ENCODE data around the gene FGF5.

FGF5 gene

DNA sequence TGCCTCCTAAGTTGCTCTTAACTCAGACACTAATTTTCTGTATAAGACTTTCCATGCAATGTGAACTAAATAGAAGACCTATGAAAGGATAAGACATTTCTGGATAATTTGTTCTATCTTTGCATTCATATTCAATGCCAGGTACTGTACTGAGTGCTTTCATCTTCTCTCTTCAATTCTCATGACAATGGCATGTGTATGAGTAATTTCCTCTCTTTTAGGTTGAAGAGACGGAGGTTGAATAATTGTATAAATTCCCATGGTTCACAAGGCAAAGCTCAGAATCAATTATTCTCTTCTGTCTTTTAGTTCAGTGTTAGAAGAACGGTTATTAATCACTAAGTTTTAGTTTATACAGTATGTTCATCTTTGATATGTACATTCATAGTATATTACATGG lies 39.8 kb downstream of the FGF5 start:
- no peak for DNase-seq (ENCODE audit: low spot score)
- TF ChIP-seq, protein P1, sequence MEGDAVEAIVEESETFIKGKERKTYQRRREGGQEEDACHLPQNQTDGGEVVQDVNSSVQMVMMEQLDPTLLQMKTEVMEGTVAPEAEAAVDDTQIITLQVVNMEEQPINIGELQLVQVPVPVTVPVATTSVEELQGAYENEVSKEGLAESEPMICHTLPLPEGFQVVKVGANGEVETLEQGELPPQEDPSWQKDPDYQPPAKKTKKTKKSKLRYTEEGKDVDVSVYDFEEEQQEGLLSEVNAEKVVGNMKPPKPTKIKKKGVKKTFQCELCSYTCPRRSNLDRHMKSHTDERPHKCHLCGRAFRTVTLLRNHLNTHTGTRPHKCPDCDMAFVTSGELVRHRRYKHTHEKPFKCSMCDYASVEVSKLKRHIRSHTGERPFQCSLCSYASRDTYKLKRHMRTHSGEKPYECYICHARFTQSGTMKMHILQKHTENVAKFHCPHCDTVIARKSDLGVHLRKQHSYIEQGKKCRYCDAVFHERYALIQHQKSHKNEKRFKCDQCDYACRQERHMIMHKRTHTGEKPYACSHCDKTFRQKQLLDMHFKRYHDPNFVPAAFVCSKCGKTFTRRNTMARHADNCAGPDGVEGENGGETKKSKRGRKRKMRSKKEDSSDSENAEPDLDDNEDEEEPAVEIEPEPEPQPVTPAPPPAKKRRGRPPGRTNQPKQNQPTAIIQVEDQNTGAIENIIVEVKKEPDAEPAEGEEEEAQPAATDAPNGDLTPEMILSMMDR (IDR thresholded peaks at IDR 0.05) = no peak
- no peak overlapping the region for H3K27ac ChIP-seq

DNA sequence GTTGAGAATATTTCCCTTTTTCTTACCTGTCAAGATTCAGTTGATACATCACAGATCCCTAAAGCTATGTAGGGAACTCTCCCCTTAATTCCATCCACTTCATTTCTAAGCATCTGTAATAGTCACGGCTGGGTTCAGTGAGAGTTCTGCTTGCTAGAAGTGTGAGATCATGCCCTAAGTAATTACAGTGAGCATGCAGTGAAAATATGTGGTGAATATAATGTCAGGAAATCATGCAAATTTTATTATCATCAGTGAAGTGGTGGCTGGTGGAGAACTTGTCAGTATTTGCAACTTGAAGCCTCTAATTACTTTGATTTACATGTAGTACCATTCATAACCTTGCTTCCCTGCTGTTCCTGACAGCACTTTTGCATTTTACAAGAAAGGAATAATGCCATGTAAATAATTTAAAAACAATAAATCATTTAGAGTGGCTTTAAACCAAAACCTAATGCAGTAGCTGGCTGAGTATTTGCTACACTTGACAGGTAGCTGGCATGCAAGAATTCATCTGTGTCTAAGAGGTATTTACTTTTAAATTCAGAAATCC lies 40.8 kb downstream of the FGF5 start:
- TF ChIP-seq, protein P1 (IDR thresholded peaks at IDR 0.05) = no peak
- H3K27ac ChIP-seq = no peak overlapping the region
- H3K4me3 ChIP-seq = no peak overlapping the region
- no peak for DNase-seq (ENCODE audit: low spot score)

More for the DNA sequence above, 39.8 kb downstream of the FGF5 start:
- H3K4me3 ChIP-seq = no peak overlapping the region

DNA sequence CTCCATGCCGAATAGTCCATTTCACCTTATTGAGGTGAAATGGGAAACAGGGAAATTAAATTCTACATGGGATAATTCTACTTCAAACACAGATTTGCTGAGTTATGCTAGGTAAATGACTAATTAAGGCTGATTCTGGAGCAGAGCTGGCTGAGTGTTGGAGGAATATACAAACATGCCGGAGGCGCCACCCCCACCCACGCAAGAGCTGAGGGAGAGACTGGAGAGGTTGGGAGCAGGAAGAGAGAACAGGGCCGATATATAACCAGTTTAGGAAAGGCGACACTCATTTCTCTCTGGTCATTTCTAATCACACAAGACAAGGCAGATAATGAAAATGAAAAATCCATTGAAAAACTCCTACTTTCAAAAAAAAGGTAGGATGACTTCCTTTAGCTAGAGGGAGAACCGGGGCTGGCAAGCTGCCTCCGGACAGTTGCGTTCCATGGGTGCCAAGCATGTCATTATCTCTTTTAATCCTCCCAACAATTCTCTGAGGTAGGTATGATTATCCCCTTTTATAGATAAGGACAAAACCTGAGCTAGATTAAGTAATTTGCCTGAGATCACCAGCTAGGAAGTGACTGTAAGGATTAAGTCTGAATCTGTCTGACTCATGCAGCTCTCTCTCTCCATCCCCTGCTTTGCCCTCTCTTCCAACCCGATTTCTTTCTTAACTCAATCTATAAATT lies 41.5 kb downstream of the FGF5 start:
- Histone ChIP-seq H3K4me3 (no peak overlapping the region), H3K27ac (no peak overlapping the region)
- DNase-seq (ENCODE audit: low spot score) = no peak
- TF ChIP-seq, protein P1 (IDR thresholded peaks at IDR 0.05) = no peak

DNA sequence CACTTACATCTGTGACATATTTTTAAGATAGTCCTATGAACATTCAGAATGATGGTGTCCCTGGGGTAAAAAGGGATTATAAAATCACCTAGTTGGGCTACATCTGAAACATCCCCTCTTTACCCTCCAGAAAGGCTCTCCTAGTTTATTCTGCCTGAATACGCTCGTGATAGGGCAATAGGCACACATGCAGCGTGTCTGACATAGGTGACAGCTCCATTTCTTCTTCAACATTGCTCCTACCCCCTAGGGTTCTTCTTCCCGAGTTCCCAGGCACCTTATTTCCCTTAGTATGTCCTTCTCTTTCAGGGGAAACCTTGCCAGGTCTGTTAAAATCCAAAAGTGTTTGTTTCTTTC lies 42.0 kb downstream of the FGF5 start:
- no peak for DNase-seq (ENCODE audit: low spot score)
- H3K4me3 ChIP-seq = no peak overlapping the region
- TF ChIP-seq, protein P1 (IDR thresholded peaks at IDR 0.05) = no peak
- no peak overlapping the region for H3K27ac ChIP-seq

- Histone ChIP-seq H3K27ac (no peak overlapping the region), H3K4me3 (no peak overlapping the region)
- TF ChIP-seq, protein P1 (IDR thresholded peaks at IDR 0.05) = no peak
- no peak for DNase-seq (ENCODE audit: low spot score)
Measured at GRCh38 chr4:80309294-80310004, 43.0 kb downstream of the FGF5 start.

DNA sequence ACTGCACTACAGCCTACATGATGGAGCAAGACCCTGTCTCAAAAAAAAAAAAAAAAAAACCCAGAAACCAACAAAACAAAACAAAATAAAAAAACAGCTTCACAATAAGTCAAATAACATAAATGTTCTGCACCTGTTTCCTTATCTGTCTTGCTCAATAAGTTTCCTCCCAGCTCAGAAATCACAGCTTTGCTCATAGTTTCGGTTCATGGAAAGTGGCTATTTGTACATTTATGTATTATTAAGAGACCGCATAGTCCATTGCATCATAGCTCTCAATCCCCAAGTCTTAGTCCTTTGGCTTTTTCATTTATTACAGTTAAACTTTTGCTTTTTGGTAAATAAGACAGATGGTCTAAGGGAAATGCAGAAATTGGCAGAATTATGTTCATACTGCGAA lies 44.7 kb downstream of the FGF5 start:
- H3K4me3 ChIP-seq = no peak overlapping the region
- TF ChIP-seq, protein P1 (IDR thresholded peaks at IDR 0.05) = no peak
- no peak for DNase-seq (ENCODE audit: low spot score)
- no peak overlapping the region for H3K27ac ChIP-seq

DNA sequence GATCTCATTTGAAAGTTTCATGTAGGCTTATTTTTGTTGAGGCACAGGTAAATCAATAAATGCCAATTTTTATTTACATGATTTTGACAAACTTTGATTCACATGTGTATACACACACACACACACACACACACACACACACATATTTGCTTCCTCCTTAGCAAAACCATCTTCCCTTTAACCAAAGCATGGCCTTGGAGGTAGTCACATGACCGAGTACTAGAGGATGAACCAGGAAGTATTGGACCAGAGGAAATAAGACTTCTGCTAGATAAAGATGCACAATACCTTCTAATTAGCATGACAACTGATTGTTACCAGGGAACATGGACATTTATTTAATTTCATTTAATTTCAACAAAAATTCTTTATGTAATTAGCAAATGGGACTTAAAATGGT lies 45.7 kb downstream of the FGF5 start:
- TF ChIP-seq, protein P1 (IDR thresholded peaks at IDR 0.05) = no peak
- Histone ChIP-seq H3K27ac (no peak overlapping the region), H3K4me3 (no peak overlapping the region)
- no peak for DNase-seq (ENCODE audit: low spot score)
